D721Med (cell line): ENCODE data around the gene TRAF3IP1.
"Not testable (repeated sequence)": the region's sequence is repeated elsewhere in the genome, so short reads cannot be mapped to it uniquely, and the experiment has no call there.

Experiments used
- DNase-seq: peaks from one replicate; pipeline ENCODE4 v3.0.0; 2011; ENCODE audit warnings: low spot score; ENCODE audit not compliant: insufficient read length
- FAIRE-seq: peaks from 2 replicates; lab custom pipeline; 2011; peaks lifted over from hg19 to GRCh38; lab: Jason Lieb, UNC
- CTCF ChIP-seq: IDR thresholded peaks from 2 replicates; pipeline ENCODE4 v1.5.1; 2012; ENCODE audit warnings: mild to moderate bottlenecking, control low read depth; ENCODE audit not compliant: insufficient read depth; ENCODE audit errors: missing control alignments

Gene TRAF3IP1

GRCh38 chr2:238439917-238440316 is 119.6 kb downstream of the TRAF3IP1 start:
- no peak for FAIRE-seq

GRCh38 chr2:238440331-238440730 is 120.0 kb downstream of the TRAF3IP1 start:
- FAIRE-seq = no peak
- DNase-seq = no peak
- no peak for TF ChIP-seq CTCF

More at GRCh38 chr2:238439917-238440316, 119.6 kb downstream of the TRAF3IP1 start:
- DNase-seq = no peak
- no peak for TF ChIP-seq CTCF

- DNase-seq (no peak), FAIRE-seq (no peak)
- TF ChIP-seq CTCF = no peak
These were observed 120.4 kb downstream of the TRAF3IP1 start for GRCh38 chr2:238440767-238441166.

GRCh38 chr2:238441262-238442114 is 121.2 kb downstream of the TRAF3IP1 start:
- no peak for TF ChIP-seq CTCF
- no peak for DNase-seq
- FAIRE-seq = no peak

- DNase-seq, FAIRE-seq: not testable (repeated sequence)
These were observed 121.9 kb downstream of the TRAF3IP1 start for GRCh38 chr2:238442257-238442656.

- FAIRE-seq = no peak
- no peak for TF ChIP-seq CTCF
These were observed 123.9 kb downstream of the TRAF3IP1 start for GRCh38 chr2:238444242-238444641.

GRCh38 chr2:238445409-238446190 is 125.3 kb downstream of the TRAF3IP1 start:
- FAIRE-seq = no peak

More at GRCh38 chr2:238444242-238444641, 123.9 kb downstream of the TRAF3IP1 start:
- no peak for DNase-seq

More at GRCh38 chr2:238445409-238446190, 125.3 kb downstream of the TRAF3IP1 start:
- no peak for DNase-seq
- TF ChIP-seq CTCF = no peak
